IPS DF 6.9 (cell line): ENCODE data around the gene CD55.

Experiments used
- DNase-seq: peaks from one replicate; pipeline ENCODE4 v3.0.0-alpha.2; 2013; ENCODE audit warnings: low read depth, low spot score
- H3K27ac ChIP-seq: one replicate; pipeline ENCODE4 v1.5.1; 2013; ENCODE audit warnings: low read length, control low read depth
- H3K27me3 ChIP-seq: 2 replicates; pipeline ENCODE4 v1.6.1; 2013; ENCODE audit warnings: mild to moderate bottlenecking, low read length; ENCODE audit not compliant: control insufficient read depth, insufficient read depth
- H3K36me3 ChIP-seq: 2 replicates; pipeline ENCODE4 v1.6.1; 2013; ENCODE audit warnings: low read length; ENCODE audit not compliant: control insufficient read depth, insufficient read depth
- H3K4me1 ChIP-seq: 2 replicates; pipeline ENCODE4 v1.6.1; 2013; ENCODE audit warnings: low read length; ENCODE audit not compliant: control insufficient read depth, insufficient read depth
- H3K4me3 ChIP-seq: 2 replicates; pipeline ENCODE4 v1.5.1; 2013; ENCODE audit warnings: mild to moderate bottlenecking, low read length
- H3K9me3 ChIP-seq: 2 replicates; pipeline ENCODE4 v1.6.1; 2013; ENCODE audit warnings: low read length, inconsistent platforms; ENCODE audit not compliant: control insufficient read depth, insufficient read depth
- WGBS: extraction: QIAGEN DNeasy Blood & Tissue Kit; methylation state at CpG from one replicate; pipeline ENCODE4 v1.1.7; 2013; ENCODE audit warnings: mixed read lengths, missing lambda C conversion rate; ENCODE audit not compliant: insufficient read length, insufficient coverage; 5-methylcytosine and 5-hydroxymethylcytosine counted together

Gene CD55

DNA sequence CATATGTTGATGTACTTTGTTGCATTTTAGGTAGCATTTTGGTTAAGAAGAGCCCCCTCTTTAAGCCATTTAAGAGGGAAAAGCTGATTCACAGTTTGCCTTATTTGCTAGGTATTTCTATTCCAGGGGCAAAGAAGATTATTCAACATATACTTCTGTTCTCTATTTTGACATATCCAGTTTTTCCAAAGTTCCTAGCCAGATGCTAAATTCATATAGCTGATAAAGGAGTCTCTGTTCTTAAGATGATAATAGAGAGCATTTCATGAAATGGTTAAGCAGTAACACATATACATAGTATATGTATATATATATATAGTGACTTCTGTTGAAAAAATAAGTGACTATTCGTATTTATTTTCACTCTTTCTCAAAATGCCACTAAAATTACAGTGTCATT is 15.5 kb upstream of the CD55 start:
- H3K4me1 ChIP-seq, result peaks cover 4% of the 10 kb centered on the region; the same call in 1 of the 2 replicates
- no CpG with 5 or more reads among the region's 1 CpG for WGBS
- H3K27ac ChIP-seq, result no peak overlapping the region
- H3K36me3 ChIP-seq, result no peaks in the 10 kb centered on the region
- no peaks in the 10 kb centered on the region for H3K9me3 ChIP-seq
- H3K27me3 ChIP-seq, result no peaks in the 10 kb centered on the region
- no peak overlapping the region for H3K4me3 ChIP-seq
- DNase-seq, result no peak

GRCh38 chr1:207306603-207307002 is 14.9 kb upstream of the CD55 start:
- Histone ChIP-seq H3K27me3 (no peaks in the 10 kb centered on the region), H3K27ac (no peak overlapping the region), H3K36me3 (no peaks in the 10 kb centered on the region), H3K9me3 (no peaks in the 10 kb centered on the region), H3K4me3 (no peak overlapping the region), H3K4me1 (peaks cover 1% of the 10 kb centered on the region; the same call in 1 of the 2 replicates)
- DNase-seq, result no peak
- no CpG with 5 or more reads among the region's 5 CpGs for WGBS

DNA sequence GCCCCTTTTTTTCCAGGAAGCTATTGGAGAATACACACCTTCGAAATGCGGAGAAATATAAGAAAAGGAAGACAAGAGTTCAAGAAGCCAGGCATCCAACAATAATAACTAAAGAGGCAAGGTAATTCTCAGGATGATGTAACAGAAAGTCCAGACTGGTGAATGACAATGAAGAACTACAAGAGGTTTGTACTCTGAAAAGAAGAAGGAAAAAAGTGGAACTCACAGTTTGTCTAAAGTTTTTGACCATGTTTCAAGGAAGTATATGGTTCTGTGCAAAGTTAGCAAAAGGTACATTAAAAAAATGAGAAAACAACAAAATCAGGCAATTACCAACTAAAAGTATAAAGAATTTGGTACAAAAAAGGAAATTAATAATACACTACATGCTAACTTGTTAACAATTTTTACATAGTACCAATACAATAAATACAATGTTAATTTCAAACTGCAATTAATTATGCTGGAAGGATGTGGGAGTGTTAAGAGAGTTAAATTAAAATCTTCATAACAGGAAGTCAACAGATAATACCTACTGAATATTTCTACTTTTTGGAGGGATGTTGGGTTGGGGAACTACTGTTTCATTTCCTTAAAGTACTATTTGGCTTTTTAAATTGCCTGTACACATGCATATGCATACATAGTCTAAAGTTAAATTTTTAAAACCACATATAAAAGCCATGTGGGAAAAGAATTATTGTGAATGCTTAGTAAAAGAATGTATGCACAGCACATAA is 12.9 kb upstream of the CD55 start:
- no peak overlapping the region for H3K4me3 ChIP-seq
- H3K27ac ChIP-seq, result no peak overlapping the region
- no CpG with 5 or more reads among the region's 2 CpGs for WGBS
- no peaks in the 10 kb centered on the region for H3K27me3 ChIP-seq
- H3K36me3 ChIP-seq, result no peaks in the 10 kb centered on the region
- no peaks in the 10 kb centered on the region for H3K9me3 ChIP-seq
- no peak for DNase-seq
- peaks cover 1% of the 10 kb centered on the region; the same call in 1 of the 2 replicates for H3K4me1 ChIP-seq

GRCh38 chr1:207309745-207310273 is 11.7 kb upstream of the CD55 start:
- Histone ChIP-seq H3K4me3 (no peak overlapping the region), H3K27me3 (no peaks in the 10 kb centered on the region), H3K36me3 (no peaks in the 10 kb centered on the region), H3K27ac (no peak overlapping the region), H3K4me1 (peaks cover 1% of the 10 kb centered on the region; the same call in 1 of the 2 replicates), H3K9me3 (no peaks in the 10 kb centered on the region)
- WGBS, result no CpG with 5 or more reads among the region's 4 CpGs
- DNase-seq, result no peak

GRCh38 chr1:207311888-207312603 is 9.4 kb upstream of the CD55 start:
- no peak overlapping the region for H3K4me3 ChIP-seq
- no peaks in the 10 kb centered on the region for H3K27me3 ChIP-seq
- no peaks in the 10 kb centered on the region for H3K36me3 ChIP-seq
- H3K4me1 ChIP-seq, result peaks cover 2% of the 10 kb centered on the region; the same call in 1 of the 2 replicates
- no CpG with 5 or more reads among the region's 3 CpGs for WGBS
- H3K9me3 ChIP-seq, result no peaks in the 10 kb centered on the region
- no peak for DNase-seq
- no peak overlapping the region for H3K27ac ChIP-seq

GRCh38 chr1:207312604-207312920 is 8.9 kb upstream of the CD55 start:
- no peaks in the 10 kb centered on the region for H3K9me3 ChIP-seq
- WGBS, result no CpG with 5 or more reads among the region's 1 CpG
- no peak overlapping the region for H3K4me3 ChIP-seq
- H3K4me1 ChIP-seq, result peaks cover 2% of the 10 kb centered on the region; the same call in 1 of the 2 replicates
- H3K36me3 ChIP-seq, result no peaks in the 10 kb centered on the region
- no peaks in the 10 kb centered on the region for H3K27me3 ChIP-seq
- no peak for DNase-seq
- no peak overlapping the region for H3K27ac ChIP-seq

DNA sequence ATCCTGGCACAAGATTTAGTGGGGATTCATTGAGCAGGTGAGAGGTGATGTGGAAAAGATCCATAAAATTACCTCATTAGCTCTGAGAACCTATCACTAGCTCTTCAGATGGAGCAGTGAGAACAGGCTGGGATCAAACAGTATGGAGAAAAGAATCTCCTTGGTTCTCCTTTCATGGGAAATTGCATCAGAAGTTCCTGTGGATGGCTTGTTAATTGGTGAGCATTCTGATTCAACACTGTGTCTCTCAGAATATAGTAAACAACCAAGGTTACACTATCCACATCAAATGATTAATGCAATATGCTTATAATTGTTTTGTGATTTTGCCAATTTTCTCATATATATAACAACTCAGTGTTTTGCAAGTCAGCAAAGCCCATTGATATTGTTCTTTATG is 8.3 kb upstream of the CD55 start:
- no peak for DNase-seq
- Histone ChIP-seq H3K4me3 (no peak overlapping the region), H3K27me3 (no peaks in the 10 kb centered on the region), H3K4me1 (peaks cover 2% of the 10 kb centered on the region; the same call in 1 of the 2 replicates), H3K36me3 (no peaks in the 10 kb centered on the region), H3K27ac (no peak overlapping the region), H3K9me3 (no peaks in the 10 kb centered on the region)

- no peak for DNase-seq
- Histone ChIP-seq H3K27me3 (no peaks in the 10 kb centered on the region), H3K4me3 (no peak overlapping the region), H3K4me1 (peaks cover 2% of the 10 kb centered on the region; the same call in 1 of the 2 replicates), H3K9me3 (no peaks in the 10 kb centered on the region), H3K36me3 (no peaks in the 10 kb centered on the region), H3K27ac (no peak overlapping the region)
Observed at GRCh38 chr1:207314816-207315215, 6.7 kb upstream of the CD55 start.

DNA sequence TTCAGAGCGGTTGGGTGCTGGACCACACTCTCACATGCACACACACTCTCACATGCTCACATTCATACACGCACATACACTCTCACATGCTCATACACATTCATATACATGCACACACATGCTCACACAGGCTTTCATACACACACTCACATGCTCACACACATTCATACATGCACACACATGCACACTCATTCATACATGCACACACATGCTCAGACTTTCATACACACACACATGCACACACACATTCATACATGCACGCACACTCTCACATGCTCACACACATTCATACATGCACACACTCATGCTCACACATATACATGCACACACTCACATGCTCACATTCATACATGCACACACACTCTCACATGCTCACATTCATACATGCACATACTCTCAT is 6.0 kb upstream of the CD55 start:
- no CpG with 5 or more reads among the region's 3 CpGs for WGBS
- Histone ChIP-seq H3K4me3 (no peak overlapping the region), H3K9me3 (no peaks in the 10 kb centered on the region), H3K4me1 (peaks cover 2% of the 10 kb centered on the region; the same call in 1 of the 2 replicates), H3K36me3 (no peaks in the 10 kb centered on the region), H3K27ac (no peak overlapping the region), H3K27me3 (no peaks in the 10 kb centered on the region)
- no peak for DNase-seq

DNA sequence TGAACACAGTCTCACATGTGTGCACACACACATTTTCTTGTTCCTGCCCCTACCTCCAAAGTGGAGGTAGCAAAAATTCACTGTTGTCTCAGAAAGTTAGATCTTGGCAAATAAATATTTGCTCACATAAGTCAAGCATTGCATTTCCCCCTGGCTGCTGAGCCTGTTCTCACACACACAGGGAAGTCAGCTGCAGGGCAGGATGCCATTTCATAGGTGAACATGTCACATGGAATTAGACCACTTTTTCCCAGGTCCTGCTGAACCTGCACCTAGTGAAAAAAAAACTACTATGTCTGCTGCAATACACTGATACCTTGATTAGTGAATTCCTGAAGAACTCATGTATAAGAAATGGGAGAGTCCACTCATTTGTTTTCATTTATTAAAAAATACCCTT is 5.3 kb upstream of the CD55 start:
- Histone ChIP-seq H3K27ac (no peak overlapping the region), H3K9me3 (no peaks in the 10 kb centered on the region), H3K4me1 (peaks cover 2% of the 10 kb centered on the region; the same call in 1 of the 2 replicates), H3K4me3 (no peak overlapping the region), H3K27me3 (no peaks in the 10 kb centered on the region), H3K36me3 (no peaks in the 10 kb centered on the region)
- DNase-seq, result no peak
